Spinal cord (tissue), 10 donors: ENCODE measurements around the gene DSP. TPM values are rescaled to one million over a fixed set of nuclear protein-coding genes. Genes with fewer than 3 reads are reported as not detected.

Experiments used
- DNase-seq, 6 donors: peaks; one replicate each; pipeline versions ENCODE4 v3.0.0 to v3.0.0-alpha.2; 2013 to 2015; ENCODE audit warnings: low spot score in 6 of 6, low read depth in 4 of 6
- H3K27ac ChIP-seq: one replicate; pipeline ENCODE4 v1.5.1; 2013; ENCODE audit warnings: low read depth, low read length, control low read depth
- H3K27me3 ChIP-seq: one replicate; pipeline ENCODE4 v1.6.1; 2013; ENCODE audit warnings: low read length; ENCODE audit not compliant: control insufficient read depth, insufficient read depth
- H3K36me3 ChIP-seq: one replicate; pipeline ENCODE4 v1.6.1; 2013; ENCODE audit warnings: low read length; ENCODE audit not compliant: control insufficient read depth, insufficient read depth
- H3K4me1 ChIP-seq: one replicate; pipeline ENCODE4 v1.6.1; 2013; ENCODE audit warnings: low read length; ENCODE audit not compliant: control insufficient read depth, insufficient read depth
- H3K4me3 ChIP-seq: one replicate; pipeline ENCODE4 v1.5.1; 2013; ENCODE audit warnings: low read depth, low read length, control low read depth
- H3K9me3 ChIP-seq: one replicate; pipeline ENCODE4 v1.6.1; 2013; ENCODE audit warnings: low read length; ENCODE audit not compliant: control insufficient read depth, insufficient read depth
- WGBS: methylation state at CpG from one replicate; pipeline ENCODE4 v1.1.5; 2013; ENCODE audit warnings: missing lambda C conversion rate; ENCODE audit not compliant: insufficient coverage; 5-methylcytosine and 5-hydroxymethylcytosine counted together
- long read RNA-seq, 4 donors: transcript quantifications; one replicate each; lab custom pipeline, GENCODE V29; 2026
- polyA plus RNA-seq, 2 donors: library from polyadenylated mRNA; unstranded; fragments of 120-200 nt; gene quantifications; one replicate each; pipeline ENCODE4 v1.2.1, GENCODE V29; 2013; ENCODE audit not compliant: insufficient read length in 2 of 2
- total RNA-seq, 2 donors: library from RNA; depleted of rRNA in 1 of 2; stranded (reverse); fragments of 120-200 nt in 1 of 2; fragments of >200 nt in 1 of 2; gene quantifications; one replicate each; pipeline versions ENCODE4 v1.2.3 to v1.2.4, GENCODE V29; 2013 to 2014
- donor health status: healthy.

DSP gene
- 100 to 1,000 TPM in 1 of 2 donors, 10 to 100 TPM in 1; 76.9 to 270 TPM for total RNA-seq
- 10 to 100 TPM in 1 of 2 donors, 1 to 10 TPM in 1; 8.4 to 39.1 TPM for polyA plus RNA-seq
- long read RNA-seq, donor 1, partial matches to known transcripts, result 5 of 13 reads
- long read RNA-seq, donor 1, other reads (novel, unspliced or antisense), result 8 of 13 reads
- long read RNA-seq, donor 2, result 0 reads
- long read RNA-seq, donor 3, result 0 reads
- long read RNA-seq, donor 4, partial matches to known transcripts, result 8 of 8 reads
- long read RNA-seq, donor 4, other reads (novel, unspliced or antisense), result 0 of 8 reads

GRCh38 chr6:7541175-7542064 is at the start of gene DSP:
Gene DSP (plus strand): TSS chr6:7541671. CDS start chr6:7541916, 245 bp downstream.
- Histone ChIP-seq H3K4me3 (peak within 1 kb of the TSS; percentile 64), H3K36me3 (no peaks in the 10 kb centered on the region), H3K4me1 (peaks cover 25% of the 10 kb centered on the region), H3K9me3 (no peaks in the 10 kb centered on the region), H3K27ac (peak within 1 kb of the TSS; percentile 84), H3K27me3 (peaks cover 72% of the 10 kb centered on the region)
- WGBS, result under 1% methylated on average over 101 of the region's 105 CpGs
- DNase-seq, result peak in 2 of 6 donors; percentile 55 to 57

- H3K27ac ChIP-seq, result no peak overlapping the region
- 100% methylated on average over 2 of the region's 2 CpGs for WGBS
- DNase-seq, result no peak
- no peaks in the 10 kb centered on the region for H3K4me1 ChIP-seq
- H3K9me3 ChIP-seq, result peaks cover 3% of the 10 kb centered on the region
- H3K27me3 ChIP-seq, result no peaks in the 10 kb centered on the region
- H3K4me3 ChIP-seq, result no peak overlapping the region
- H3K36me3 ChIP-seq, result no peaks in the 10 kb centered on the region
These were observed 47.6 kb upstream of the DSP start for GRCh38 chr6:7493866-7494265.

GRCh38 chr6:7494638-7495037 is 46.8 kb upstream of the DSP start:
- Histone ChIP-seq H3K4me3 (no peak overlapping the region), H3K27ac (no peak overlapping the region), H3K9me3 (peaks cover 3% of the 10 kb centered on the region), H3K27me3 (no peaks in the 10 kb centered on the region), H3K36me3 (no peaks in the 10 kb centered on the region), H3K4me1 (no peaks in the 10 kb centered on the region)
- WGBS, result 93% methylated on average over 4 of the region's 7 CpGs
- no peak for DNase-seq

- no peaks in the 10 kb centered on the region for H3K36me3 ChIP-seq
- H3K4me1 ChIP-seq, result no peaks in the 10 kb centered on the region
- 36% methylated on average over 2 of the region's 12 CpGs for WGBS
- H3K9me3 ChIP-seq, result peaks cover 3% of the 10 kb centered on the region
- H3K27ac ChIP-seq, result no peak overlapping the region
- no peak overlapping the region for H3K4me3 ChIP-seq
- DNase-seq, result no peak
- H3K27me3 ChIP-seq, result no peaks in the 10 kb centered on the region
These were observed 45.1 kb upstream of the DSP start for GRCh38 chr6:7496266-7496875.

GRCh38 chr6:7500752-7501282 is 40.7 kb upstream of the DSP start:
- H3K9me3 ChIP-seq, result no peaks in the 10 kb centered on the region
- DNase-seq, result no peak
- no peaks in the 10 kb centered on the region for H3K36me3 ChIP-seq
- no peak overlapping the region for H3K4me3 ChIP-seq
- no peak overlapping the region for H3K27ac ChIP-seq
- WGBS, result 96% methylated on average over 8 of the region's 10 CpGs
- H3K27me3 ChIP-seq, result no peaks in the 10 kb centered on the region
- peaks cover 10% of the 10 kb centered on the region for H3K4me1 ChIP-seq

GRCh38 chr6:7502743-7503142 is 38.7 kb upstream of the DSP start:
- 86% methylated on average over 11 of the region's 11 CpGs for WGBS
- DNase-seq, result no peak
- no peaks in the 10 kb centered on the region for H3K27me3 ChIP-seq
- H3K36me3 ChIP-seq, result no peaks in the 10 kb centered on the region
- H3K4me3 ChIP-seq, result no peak overlapping the region
- no peaks in the 10 kb centered on the region for H3K9me3 ChIP-seq
- no peak overlapping the region for H3K27ac ChIP-seq
- H3K4me1 ChIP-seq, result peaks cover 10% of the 10 kb centered on the region

GRCh38 chr6:7504041-7504440 is 37.4 kb upstream of the DSP start:
- DNase-seq, result no peak
- H3K27ac ChIP-seq, result no peak overlapping the region
- H3K4me1 ChIP-seq, result peaks cover 10% of the 10 kb centered on the region
- H3K27me3 ChIP-seq, result no peaks in the 10 kb centered on the region
- no peaks in the 10 kb centered on the region for H3K36me3 ChIP-seq
- no peak overlapping the region for H3K4me3 ChIP-seq
- no peaks in the 10 kb centered on the region for H3K9me3 ChIP-seq
- 73% methylated on average over 2 of the region's 6 CpGs for WGBS

GRCh38 chr6:7505189-7505699 is 36.2 kb upstream of the DSP start:
- 21% methylated on average over 7 of the region's 10 CpGs for WGBS
- Histone ChIP-seq H3K4me1 (peaks cover 10% of the 10 kb centered on the region), H3K27ac (no peak overlapping the region), H3K27me3 (no peaks in the 10 kb centered on the region), H3K4me3 (no peak overlapping the region), H3K9me3 (no peaks in the 10 kb centered on the region), H3K36me3 (no peaks in the 10 kb centered on the region)
- DNase-seq, result peak; percentile 17 to 94 (median 56)

- Histone ChIP-seq H3K27ac (no peak overlapping the region), H3K27me3 (no peaks in the 10 kb centered on the region), H3K4me1 (peaks cover 10% of the 10 kb centered on the region), H3K36me3 (no peaks in the 10 kb centered on the region), H3K9me3 (no peaks in the 10 kb centered on the region), H3K4me3 (no peak overlapping the region)
- WGBS, result 100% methylated on average over 1 of the region's 6 CpGs
- no peak for DNase-seq
These were observed 33.9 kb upstream of the DSP start for GRCh38 chr6:7507600-7507999.
